ENCODE measurements around the gene SLC5A5. TPM values are rescaled to one million over a fixed set of nuclear protein-coding genes. Genes with fewer than 3 reads are reported as not detected.

The SLC5A5 gene
- total and polyA plus RNA-seq, 8 donors, result 0.02 to 0.16 TPM; not detected in 6

DNA sequence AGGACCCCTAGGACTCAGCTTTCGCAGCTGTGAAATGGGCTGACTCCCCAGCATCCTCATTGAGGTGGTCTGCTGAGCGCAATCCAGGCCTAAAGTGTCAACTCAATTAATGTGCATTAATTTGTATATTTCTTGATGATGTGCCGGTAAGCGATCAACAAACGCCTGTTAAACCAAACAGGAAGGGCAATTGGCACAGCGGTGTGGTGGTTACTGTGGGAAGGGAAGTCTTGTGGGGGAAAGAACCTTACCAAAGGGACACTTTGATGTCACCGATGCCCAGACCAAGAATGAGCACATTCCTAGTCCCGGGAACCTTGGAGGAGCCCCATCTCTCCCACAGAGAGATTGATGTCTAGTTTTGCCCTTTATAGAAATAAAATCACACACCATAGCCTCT lies 25.6 kb upstream of the SLC5A5 start:
- 79 to 82% methylated on average over 8 of the region's 8 CpGs for WGBS, 2 donors
- Histone ChIP-seq H3K27me3 (no peaks in the 10 kb centered on the region), H3K9me3 (no peaks in the 10 kb centered on the region), H3K4me3 (peak overlapping the region in 1 of 4 donors; percentile 35), H3K4me1 (peaks cover 0 to 4% (median 0%) of the 10 kb centered on the region in 3 donors), H3K36me3 (no peaks in the 10 kb centered on the region), H3K27ac (no peak overlapping the region)
- no peak for DNase-seq
- no peak for ATAC-seq
- no peak for FAIRE-seq
- TF ChIP-seq, protein P1, sequence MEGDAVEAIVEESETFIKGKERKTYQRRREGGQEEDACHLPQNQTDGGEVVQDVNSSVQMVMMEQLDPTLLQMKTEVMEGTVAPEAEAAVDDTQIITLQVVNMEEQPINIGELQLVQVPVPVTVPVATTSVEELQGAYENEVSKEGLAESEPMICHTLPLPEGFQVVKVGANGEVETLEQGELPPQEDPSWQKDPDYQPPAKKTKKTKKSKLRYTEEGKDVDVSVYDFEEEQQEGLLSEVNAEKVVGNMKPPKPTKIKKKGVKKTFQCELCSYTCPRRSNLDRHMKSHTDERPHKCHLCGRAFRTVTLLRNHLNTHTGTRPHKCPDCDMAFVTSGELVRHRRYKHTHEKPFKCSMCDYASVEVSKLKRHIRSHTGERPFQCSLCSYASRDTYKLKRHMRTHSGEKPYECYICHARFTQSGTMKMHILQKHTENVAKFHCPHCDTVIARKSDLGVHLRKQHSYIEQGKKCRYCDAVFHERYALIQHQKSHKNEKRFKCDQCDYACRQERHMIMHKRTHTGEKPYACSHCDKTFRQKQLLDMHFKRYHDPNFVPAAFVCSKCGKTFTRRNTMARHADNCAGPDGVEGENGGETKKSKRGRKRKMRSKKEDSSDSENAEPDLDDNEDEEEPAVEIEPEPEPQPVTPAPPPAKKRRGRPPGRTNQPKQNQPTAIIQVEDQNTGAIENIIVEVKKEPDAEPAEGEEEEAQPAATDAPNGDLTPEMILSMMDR (IDR thresholded peaks at IDR 0.05), result no peak
- intact Hi-C loops (cut with DNase I), result loop anchor here in 1 of 3 donors (10.0 kb wide), 1 partner anchor 141 kb away; no protein-coding TSS in a partner anchor

DNA sequence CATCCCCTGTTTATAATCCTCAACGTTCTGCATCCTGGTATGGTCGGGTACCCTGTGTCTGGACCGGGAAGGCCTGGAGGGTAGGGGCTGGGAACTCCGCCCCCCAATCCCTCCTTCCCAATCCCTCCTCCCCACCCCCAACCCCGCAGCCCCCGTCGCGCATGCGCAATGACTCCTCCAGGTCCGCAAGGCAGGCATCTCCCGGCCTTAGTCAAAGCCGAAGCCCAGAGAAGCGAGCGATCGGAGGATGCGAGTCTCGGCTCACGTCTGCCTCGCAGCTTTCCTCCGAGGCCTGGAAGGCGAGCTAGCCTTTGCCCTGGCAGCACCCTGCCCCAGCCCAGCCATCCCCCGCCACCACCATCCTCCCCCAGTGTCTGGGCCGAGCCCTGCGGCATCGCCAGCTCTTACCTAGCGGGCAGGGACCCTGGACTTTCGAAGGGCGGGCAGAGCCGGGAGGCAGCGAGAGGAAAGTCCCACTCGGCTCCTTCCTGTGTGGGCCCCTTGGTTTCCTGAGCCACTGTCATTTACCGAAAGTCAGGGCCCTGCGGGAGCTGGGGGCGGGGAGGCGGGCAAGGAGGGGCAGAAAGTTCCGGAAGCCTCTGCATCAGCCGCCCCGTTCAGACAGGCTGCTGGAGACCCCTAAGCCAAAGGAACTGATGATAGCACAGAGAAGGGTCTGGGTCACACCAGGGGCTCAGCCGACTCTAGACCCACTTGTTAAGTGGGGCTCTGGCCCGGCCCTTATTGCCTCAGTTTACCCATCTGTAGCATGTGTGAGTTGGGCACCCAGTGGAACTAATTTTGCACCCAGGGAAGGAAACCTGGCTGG lies 24.0 kb upstream of the SLC5A5 start, which contains the start of gene JAK3:
Gene JAK3 (minus strand): TSS at position 445 of the 829 bp plus-strand sequence. CDS start 3,565 bp downstream, outside the sequence.
- TF ChIP-seq, protein P1 (IDR thresholded peaks at IDR 0.05), result no peak
- H3K36me3 ChIP-seq, result no peaks in the 10 kb centered on the region
- H3K4me3 ChIP-seq, result peak within 1 kb of the TSS in 1 of 4 donors; percentile 35
- ATAC-seq (peak in 3 of 4 donors; percentile 47 to 64 (median 62)), FAIRE-seq (no peak), DNase-seq (peak in 3 of 6 donors; percentile 36 to 74 (median 56))
- no peaks in the 10 kb centered on the region for H3K9me3 ChIP-seq
- no peaks in the 10 kb centered on the region for H3K27me3 ChIP-seq
- H3K27ac ChIP-seq, result peak within 1 kb of the TSS in 2 of 4 donors; percentile 65 to 75
- WGBS, 2 donors, result 15 to 19% methylated on average over 39 to 40 of the region's 40 CpGs
- intact Hi-C loops (cut with DNase I), result loop anchor here in 1 of 3 donors (10.0 kb wide), 1 partner anchor 143 kb away; no protein-coding TSS in a partner anchor
- no peaks in the 10 kb centered on the region for H3K4me1 ChIP-seq

DNA sequence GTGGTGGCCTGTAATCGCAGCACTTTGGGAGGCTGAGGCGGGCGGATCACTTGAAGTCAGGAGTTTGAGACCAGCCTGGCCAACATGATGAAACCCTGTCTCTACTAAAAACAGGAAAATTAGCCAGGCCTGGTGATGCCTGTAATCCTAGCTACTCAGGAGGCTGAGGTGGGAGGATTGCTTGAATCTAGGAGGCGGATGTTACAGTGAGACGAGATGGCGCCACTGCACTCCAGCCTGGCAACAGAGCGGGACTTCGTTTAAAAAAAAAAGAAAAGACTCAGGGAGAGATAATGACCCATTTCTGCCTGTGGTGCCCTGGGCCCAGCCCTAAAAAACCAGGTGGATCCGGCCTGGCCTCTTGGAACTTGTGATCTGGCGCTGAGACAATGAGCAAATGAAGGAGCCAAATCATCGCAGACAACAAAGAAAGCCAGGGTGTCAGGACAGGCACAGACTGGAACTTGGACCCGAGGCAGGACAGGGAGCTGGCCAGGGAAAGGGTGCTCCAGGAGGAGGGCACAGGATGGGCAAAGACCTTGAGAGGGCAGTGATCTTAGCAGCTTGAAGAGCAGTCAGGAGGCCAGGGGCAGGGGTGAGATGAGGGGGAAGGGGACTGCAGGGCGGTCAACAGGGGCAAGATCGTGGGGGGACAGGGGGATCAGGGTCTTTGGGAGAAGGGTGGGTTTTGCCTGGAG lies 23.0 kb upstream of the SLC5A5 start:
- H3K27ac ChIP-seq, result peak overlapping the region in 2 of 4 donors; percentile 65 to 75
- 73 to 75% methylated on average over 14 of the region's 14 CpGs for WGBS, 2 donors
- ATAC-seq (no peak), DNase-seq (no peak), FAIRE-seq (no peak)
- no peaks in the 10 kb centered on the region for H3K9me3 ChIP-seq
- no peaks in the 10 kb centered on the region for H3K36me3 ChIP-seq
- H3K4me1 ChIP-seq, result no peaks in the 10 kb centered on the region
- H3K4me3 ChIP-seq, result no peak overlapping the region
- intact Hi-C loops (cut with DNase I), result loop anchor here in 1 of 3 donors (10.0 kb wide), 1 partner anchor 144 kb away; no protein-coding TSS in a partner anchor
- H3K27me3 ChIP-seq, result no peaks in the 10 kb centered on the region
- TF ChIP-seq, protein P1 (IDR thresholded peaks at IDR 0.05), result no peak

DNA sequence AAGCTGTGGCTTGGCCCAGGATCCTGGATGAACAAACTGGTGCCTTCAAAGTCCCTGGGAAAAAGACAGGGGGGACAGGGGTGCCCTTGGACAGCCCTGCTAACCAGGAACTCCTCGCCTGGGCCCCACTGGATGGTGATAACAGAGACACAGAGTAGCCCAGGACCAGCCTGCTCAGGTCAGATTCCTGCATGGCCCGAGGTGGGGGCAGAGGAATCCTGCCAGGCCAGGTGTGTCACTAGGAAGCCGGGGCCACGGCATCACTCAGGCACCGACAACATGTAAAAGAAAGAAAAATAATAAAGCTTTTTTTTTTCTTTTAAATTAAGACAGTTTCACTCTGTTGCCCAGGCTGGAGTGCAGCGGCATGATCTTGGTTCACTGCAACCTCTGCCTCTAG lies 17.7 kb upstream of the SLC5A5 start:
- Histone ChIP-seq H3K4me1 (no peaks in the 10 kb centered on the region), H3K4me3 (no peak overlapping the region), H3K36me3 (no peaks in the 10 kb centered on the region), H3K9me3 (no peaks in the 10 kb centered on the region), H3K27me3 (no peaks in the 10 kb centered on the region), H3K27ac (no peak overlapping the region)
- 59 to 84% methylated on average over 6 of the region's 6 CpGs for WGBS, 2 donors
- ATAC-seq (no peak), FAIRE-seq (no peak), DNase-seq (no peak)
- intact Hi-C loops (cut with DNase I), result loop anchor here in 2 of 3 donors (5.0 to 10.0 kb wide), 2 partner anchors 67 to 149 kb away; no protein-coding TSS in a partner anchor
- TF ChIP-seq, protein P1 (IDR thresholded peaks at IDR 0.05), result no peak

Data from pancreas (tissue), 10 donors.